Fibroblast of skin of right quadriceps (primary cell): ENCODE measurements around the gene S100Z.
"Not testable (repeated sequence)": the region's sequence is repeated elsewhere in the genome, so short reads cannot be mapped to it uniquely, and the experiment has no call there.

Experiments used
- DNase-seq: peaks from one replicate; pipeline ENCODE4 v3.0.0-alpha.2; 2013

S100Z gene

GRCh38 chr5:76888733-76889300, 39.0 kb downstream of the S100Z start:
- no peak for DNase-seq

GRCh38 chr5:76893294-76893693, 43.5 kb downstream of the S100Z start:
- no peak for DNase-seq

DNA sequence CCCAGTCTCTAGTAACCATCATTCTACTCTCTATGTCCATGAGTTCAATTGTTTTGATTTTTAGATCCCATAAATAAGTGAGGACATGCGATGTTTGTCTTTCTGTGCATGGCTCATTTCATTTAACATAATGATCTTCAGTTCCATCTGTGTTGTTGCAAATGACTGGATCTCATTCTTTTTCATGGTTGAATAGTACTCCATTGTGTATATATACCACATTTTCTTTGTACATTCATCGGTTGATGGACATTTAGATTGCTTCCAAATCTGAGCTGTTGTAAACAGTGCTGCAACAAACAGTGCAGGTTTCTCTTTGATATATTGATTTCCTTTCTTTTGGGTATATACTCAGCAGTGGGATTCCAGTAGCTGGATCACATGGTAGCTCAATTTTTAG, 46.4 kb downstream of the S100Z start:
- no peak for DNase-seq

DNA sequence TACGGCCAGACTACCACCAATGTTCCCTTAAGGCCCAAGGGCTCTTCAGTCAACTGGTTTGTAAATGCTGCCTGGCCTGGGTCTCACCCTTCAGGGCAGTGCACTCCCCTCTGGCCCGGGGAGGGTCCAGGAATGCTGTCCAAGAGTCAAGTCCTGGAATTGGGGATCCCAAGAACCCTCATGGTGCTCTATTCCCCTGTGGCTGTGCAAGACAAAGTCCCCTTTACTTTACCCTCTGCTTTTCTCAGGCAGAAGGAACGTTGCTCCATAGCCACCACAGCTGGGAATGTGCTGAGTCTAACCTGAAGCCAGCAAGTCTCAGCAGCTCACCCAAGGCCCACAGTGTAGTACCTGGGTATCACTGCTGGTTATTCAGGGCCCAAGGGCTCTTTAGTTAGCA, 51.7 kb downstream of the S100Z start:
- DNase-seq, result no peak

DNA sequence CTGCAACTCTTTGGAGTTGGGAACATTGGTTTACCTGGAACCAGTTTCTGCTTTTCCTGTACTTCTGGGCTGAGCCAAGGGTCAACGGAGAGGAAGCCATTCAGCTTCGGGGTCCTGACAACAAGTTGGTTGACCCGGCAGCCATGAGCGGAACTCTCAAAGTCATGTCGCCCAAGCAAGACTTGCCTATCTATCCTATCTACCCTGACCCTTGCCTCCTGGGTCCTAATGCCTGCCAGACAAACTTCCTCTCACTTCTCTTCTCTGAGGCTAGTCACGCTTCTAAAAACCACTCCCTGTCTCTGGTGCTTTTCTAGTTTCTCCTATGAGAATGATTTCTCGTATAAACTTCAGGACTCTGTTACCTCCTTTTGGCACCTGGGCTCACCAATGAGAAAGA, 58.4 kb downstream of the S100Z start:
- no peak for DNase-seq

DNA sequence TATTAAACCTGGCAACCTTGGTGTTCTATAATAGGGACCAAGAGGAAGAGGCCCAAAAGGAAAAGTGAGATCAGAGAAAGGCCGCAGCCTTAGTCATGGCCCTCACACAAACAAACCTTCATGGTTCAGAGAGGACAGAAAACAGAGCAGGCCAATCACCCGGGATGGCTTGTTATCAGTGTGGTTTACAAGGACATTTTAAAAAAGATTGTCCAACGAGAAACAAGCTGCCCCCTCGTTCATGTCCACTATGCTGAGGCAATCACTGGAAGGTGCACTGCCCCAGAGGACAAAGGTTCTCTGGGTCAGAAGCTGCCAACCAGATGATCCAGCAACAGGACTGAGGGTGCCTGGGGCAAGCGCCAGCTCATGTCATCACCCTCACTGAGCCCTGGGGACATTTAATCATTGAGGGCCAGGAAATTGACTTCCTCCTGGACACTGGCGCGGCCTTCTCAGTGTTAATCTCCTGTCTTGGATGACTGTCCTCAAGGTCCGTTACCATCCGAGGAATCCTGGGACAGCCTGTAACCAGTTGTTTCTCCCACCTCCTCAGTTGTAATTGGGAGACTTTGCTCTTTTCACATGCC, 60.6 kb downstream of the S100Z start:
- not testable (repeated sequence) for DNase-seq

GRCh38 chr5:76914671-76915070, 64.9 kb downstream of the S100Z start:
- DNase-seq, result not testable (repeated sequence)

DNA sequence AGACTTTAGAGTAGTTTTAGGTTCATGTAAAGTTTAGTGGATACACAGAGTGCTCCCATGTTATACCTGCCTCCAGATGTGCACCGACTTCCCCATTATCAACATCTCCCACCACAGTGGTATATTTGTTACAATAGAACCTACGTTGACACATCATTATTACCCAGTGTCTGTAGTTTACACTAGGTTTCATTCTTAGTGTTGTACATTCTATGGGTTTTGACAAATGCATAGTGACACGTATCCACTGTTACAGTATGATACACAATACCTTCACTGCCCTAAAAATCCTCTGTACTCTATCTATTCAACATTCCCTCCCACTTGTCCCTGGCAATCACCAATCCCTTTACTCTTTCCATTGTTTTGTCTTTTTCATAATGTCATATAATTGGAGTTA, 68.7 kb downstream of the S100Z start:
- DNase-seq, result no peak

- no peak for DNase-seq
Measured at GRCh38 chr5:76920491-76920890, 70.7 kb downstream of the S100Z start.

DNA sequence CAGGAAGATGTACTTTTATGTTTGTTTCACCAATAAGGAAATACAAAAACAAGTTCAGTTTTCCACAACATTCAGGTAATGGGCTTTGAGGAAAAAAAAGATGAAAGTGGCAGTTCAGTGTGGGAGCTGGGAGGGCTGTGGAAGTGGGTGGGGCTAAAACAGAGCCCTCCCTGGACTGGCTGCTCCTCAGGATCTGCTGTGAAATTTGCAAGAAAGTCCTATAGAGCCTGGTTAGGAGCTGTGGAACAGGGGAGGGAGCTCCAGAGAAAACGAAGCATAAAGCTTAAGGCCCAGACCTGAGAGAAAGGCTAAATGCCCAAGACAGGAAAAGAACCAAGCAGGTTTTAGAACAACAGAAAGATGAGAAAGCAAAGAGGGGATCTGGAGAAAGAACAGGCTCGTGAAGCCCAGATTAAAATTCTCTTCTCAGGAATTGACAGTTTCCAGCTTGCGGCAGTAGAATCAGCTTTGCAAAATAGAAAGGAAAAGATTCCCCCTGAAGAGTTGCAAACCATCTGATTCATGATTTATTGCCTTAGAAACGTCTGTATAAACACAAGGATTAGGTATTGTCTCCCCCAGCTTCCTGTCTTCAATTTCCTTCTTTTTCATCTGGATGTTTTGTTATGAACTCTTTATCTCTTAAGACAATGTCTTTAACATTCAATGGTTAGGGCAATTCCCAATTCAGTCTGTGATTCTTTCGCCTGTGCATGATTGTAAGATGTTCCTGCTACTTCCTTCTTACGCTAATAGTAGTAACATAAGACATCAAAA, 76.7 kb downstream of the S100Z start:
- DNase-seq, result no peak

DNA sequence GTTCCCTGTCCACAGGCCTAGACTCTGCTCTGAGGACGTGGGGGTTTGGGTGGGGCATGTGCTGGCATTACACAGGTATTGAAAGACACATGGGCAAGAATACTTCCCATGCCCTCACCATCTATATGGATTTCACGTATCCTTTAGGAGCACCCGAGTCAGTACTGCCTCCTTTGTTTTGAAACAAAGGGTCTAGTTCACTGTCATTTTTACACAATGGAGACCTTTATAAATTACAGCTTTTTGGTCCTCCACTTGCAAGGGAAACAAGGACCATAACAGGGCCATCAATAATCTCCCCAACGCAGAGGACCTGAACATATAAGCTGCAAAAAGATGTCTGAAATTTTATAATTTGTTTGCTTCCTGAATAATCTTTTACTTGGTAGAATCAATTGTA, 78.1 kb downstream of the S100Z start:
- no peak for DNase-seq

DNA sequence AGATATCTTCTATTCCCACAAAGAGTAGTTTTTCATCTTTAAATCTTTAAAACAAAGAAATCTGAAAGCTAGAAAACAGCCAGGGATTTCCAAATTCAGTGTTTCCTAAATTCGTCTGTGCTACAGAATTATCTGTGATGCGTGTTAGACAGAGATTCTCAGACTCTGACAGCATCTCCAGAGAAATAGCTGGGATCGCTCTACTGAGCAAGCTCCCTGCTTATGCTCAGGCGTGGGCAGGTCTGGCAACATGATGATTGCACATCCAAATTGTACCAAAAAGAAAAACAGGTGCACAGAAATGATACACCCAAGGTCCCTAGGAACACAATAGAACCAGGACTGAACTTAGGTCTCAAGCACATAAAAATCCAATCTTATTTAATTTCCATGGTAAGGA, 80.3 kb downstream of the S100Z start:
- no peak for DNase-seq

DNA sequence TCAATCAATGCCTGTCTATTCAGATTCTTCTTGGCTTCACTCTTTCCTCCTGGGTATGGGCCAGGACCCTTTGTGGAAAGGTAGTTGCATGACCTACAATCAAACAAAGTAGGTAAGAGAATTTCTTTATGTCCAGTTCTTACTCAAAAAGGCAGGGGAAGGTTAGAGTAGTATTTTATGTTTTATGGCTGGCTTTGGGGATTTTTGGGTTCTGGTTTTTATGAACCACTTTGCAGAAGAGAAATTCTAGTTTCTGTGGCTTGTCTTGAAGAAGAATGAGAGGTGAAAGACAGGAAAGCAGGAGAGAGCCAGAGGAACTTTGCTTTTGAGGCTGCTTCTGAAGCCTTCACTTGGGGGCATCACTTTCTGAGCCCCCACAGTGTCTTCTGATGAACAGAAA, 88.4 kb downstream of the S100Z start:
- DNase-seq, result no peak

DNA sequence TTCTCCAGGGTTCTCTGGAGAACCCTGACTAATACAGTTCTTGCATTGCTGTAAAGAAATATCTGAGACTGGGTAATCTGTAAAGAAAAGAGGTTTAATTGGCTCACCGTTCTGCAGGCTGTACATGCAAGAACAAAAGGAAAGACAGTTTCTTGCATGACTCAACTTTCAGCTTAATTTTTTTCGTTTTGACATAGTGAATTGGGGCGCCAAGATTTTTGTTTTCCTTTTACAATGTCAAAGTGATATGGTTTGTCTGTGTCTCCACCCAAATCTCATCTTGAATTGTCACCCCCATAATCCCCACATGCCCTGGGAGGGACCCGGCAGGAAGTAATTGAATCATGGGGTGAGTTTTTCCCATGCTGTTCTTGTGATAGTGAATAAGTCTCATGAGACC, 91.2 kb downstream of the S100Z start:
- no peak for DNase-seq

DNA sequence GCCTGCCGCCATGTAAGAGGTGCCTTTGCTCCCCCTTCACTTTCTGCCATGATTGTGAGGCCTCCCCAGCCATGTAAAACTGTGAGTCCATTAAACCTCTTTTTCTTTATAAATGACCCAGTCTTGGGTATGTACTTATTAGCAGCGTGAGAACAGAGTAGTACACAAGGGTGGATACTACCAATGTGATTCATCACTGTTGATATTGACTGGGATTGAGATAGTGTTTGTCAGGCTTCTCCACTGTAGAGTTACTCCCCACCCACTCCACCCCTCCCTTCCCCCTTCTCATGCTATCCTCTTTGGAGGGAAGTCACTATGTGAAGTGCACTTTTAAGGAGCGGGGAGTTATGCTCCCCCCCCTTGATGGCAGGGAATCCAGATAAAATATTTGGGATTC, 91.6 kb downstream of the S100Z start:
- DNase-seq, result no peak

DNA sequence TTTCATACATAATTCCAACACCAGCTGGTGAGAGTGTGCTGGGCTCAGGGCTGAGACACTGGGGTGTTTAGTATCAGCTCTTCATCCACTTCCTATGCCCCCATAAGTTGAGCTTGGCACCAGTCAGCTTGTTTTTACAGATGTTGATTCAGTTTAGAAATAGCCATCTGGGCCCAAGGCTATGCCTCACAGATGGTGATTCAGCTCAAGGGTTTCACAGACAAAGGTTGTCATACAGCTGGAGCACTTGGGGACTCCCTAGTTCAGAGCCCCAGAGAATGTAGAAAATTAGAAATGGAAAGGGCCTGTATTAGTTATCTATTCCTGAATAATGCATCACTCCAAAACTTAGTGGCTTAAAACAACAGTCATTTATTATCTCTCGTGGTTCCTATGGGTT, 92.8 kb downstream of the S100Z start:
- peak; percentile 65 for DNase-seq

GRCh38 chr5:76943006-76943405, 93.2 kb downstream of the S100Z start:
- DNase-seq, result no peak

GRCh38 chr5:76944638-76945037, 94.8 kb downstream of the S100Z start:
- DNase-seq, result no peak

DNA sequence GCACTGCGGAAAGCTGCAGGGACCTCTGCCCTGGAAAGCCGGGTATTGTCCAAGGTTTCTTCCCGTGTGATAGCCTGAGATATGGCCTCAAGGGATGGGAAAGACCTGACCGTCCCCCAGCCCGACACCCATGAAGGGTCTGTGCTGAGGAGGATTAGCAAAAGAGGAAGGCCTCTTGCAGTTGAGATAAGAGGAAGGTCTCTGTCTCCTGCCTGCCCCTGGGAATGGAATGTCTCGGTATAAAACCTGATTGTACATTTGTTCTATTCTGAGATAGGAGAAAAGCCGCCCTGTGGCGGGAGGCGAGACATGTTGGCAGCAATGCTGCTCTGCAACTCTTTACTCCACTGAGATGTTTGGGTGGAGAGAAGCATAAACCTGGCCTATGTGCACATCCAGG, 95.4 kb downstream of the S100Z start:
- DNase-seq, result not testable (repeated sequence)

DNA sequence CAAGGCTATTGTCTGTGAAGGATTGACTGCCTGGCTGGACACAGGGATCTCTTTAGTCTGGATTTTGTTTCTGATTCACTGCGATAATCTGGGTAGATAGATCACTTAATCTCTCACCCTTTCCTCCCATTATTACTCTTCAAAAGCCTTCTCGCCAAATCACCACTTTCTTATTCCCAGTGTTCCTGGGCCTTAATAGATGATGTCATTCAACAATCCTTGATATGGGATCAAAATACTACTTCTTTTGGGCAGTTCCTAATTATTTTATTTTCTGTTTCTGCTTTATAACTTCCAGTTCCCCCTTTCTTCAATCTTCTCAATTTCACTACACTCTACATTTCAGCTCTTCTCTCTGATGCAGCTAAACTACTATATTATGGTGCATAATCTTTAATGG, 96.3 kb downstream of the S100Z start:
- no peak for DNase-seq

- no peak for DNase-seq
Measured at GRCh38 chr5:76947082-76947503, 97.3 kb downstream of the S100Z start.

DNA sequence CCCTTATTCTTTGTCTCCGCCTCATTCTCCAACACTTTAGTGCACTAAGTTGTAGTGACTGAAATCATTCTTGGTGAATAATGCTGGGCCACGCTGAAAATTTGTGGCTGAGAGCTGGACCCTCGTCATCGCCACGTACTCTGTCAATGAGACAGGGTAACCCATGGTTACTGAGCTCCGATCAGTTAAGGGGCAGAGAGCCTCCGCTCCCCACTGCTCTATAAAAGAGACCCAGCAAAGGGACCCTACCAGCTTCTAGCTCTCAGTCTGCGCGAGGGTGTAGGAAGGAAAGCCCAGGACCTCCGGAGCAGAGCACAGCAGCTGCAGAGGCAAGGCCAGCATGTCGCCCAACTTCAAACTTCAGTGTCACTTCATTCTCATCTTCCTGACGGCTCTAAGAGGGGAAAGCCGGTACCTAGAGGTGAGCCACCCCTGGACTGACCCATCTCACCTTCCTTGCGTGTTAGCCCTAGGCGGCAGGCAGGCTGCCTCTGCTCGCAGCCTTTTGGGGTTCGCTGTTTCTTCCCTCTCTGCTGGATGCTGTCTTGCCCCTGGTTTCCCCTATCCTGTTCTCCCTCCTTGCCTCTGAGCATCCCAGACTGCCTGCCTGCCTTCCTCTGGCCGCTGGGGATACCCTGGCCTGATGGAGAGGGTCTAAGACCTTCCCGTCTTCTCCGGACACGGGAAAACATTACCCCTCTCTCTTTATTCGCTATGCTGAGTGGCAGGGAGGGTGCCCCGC, 103.2 kb downstream of the S100Z start, which contains the start of gene CRHBP:
CRHBP (plus strand) TSS at position 251 of the 742 bp plus-strand sequence; CDS start at position 341, 90 bp downstream.
- DNase-seq, result no peak

DNA sequence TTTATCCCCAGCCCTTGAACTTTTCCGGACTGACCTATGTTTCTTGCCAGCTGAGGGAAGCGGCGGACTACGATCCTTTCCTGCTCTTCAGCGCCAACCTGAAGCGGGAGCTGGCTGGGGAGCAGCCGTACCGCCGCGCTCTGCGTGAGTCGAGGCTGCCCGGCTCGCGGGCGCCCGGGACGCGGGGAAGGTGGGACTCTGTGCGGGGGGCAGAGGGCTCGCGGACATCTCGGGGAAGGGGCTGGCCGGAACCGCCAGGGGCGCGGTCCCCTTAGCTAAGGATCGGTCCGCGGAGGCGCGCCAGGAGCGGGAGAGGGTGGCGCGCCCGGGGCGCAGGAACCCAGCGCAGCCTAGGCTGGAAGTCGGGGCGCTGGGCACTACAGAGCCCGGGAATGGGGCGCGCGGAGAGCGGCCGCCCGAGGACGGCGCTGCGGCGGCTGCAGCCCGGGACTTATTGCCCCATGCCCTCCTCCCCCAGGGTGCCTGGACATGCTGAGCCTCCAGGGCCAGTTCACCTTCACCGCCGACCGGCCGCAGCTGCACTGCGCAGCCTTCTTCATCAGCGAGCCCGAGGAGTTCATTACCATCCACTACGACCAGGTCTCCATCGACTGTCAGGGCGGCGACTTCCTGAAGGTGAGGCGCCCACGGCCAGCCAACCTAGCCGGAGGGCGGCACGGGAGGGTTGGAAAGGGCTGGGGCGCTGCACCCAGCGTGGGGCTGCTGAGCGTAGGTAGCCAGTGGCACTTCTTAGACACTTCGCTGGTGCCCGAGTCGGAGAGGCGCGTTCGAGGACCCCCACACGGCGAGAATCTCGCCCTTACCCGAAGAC, 104.0 kb downstream of the S100Z start:
- no peak for DNase-seq
